NT2/D1 (cell line): ENCODE results near the gene RXFP1.

Experiments
- YY1 ChIP-seq: IDR thresholded peaks from 2 replicates; pipeline ENCODE4 v1.6.1; 2011; ENCODE audit not compliant: insufficient read length, insufficient read depth
- ZNF274 ChIP-seq: IDR thresholded peaks from 2 replicates; pipeline ENCODE4 v1.6.1; 2011; ENCODE audit warnings: mild to moderate bottlenecking, low read depth, low read length

- no peak for TF ChIP-seq YY1
- TF ChIP-seq ZNF274: no peak
Observed at GRCh38 chr4:158676076-158676475, 154.4 kb downstream of the RXFP1 start.
